ENCODE results near the gene CLCNKA. TPM values are rescaled to one million over a fixed set of nuclear protein-coding genes. Genes with fewer than 3 reads are reported as not detected.

CLCNKA gene
- total and polyA plus RNA-seq, 2 of the 8 experiments (the other 6 are each of a cell fraction or from before 2014, with no cell fraction given) = 0.95 to 2.0 TPM

GRCh38 chr1:16019644-16020277 is 2.1 kb upstream of the CLCNKA start:
- H3K79me1 ChIP-seq (ENCODE audit: low read depth, low read length) = no peaks in the 10 kb centered on the region
- no peak overlapping the region for H3K9ac ChIP-seq (replicated peaks in 1 of 4; ENCODE audit: extremely low read depth in 1 of 4, low read depth in 3 of 4, low read length in 3 of 4)

More at GRCh38 chr1:16019644-16020277, 2.1 kb upstream of the CLCNKA start:
- H3K23me2 ChIP-seq (ENCODE audit: low read depth, low read length) = no peaks in the 10 kb centered on the region
- H3K4ac ChIP-seq (replicated peaks; ENCODE audit: insufficient read length, low read depth, low read length) = no peak overlapping the region
- no peak overlapping the region for H3K14ac ChIP-seq (ENCODE audit: insufficient read length)
- no peak overlapping the region for H3K18ac ChIP-seq (ENCODE audit: extremely low read depth, low read length)
- H3K79me2 ChIP-seq (ENCODE audit: control insufficient read depth in 1 of 2, insufficient read depth in 2 of 2, low read length in 2 of 2) = no peaks in the 10 kb centered on the region
- H3K9me3 ChIP-seq (ENCODE audit: insufficient read depth in 2 of 2, low read depth in 1 of 2, low read length in 1 of 2) = no peaks in the 10 kb centered on the region
- H4K8ac ChIP-seq (ENCODE audit: extremely low read depth, insufficient read depth, low read length) = no peak overlapping the region
- peaks cover 0 to 21% (median 9%) of the 10 kb centered on the region in 4 experiments; a peak in 6 of 7 replicates for H3K4me1 ChIP-seq (replicated peaks in 1 of 4; ENCODE audit: control insufficient read depth in 3 of 4, insufficient read depth in 4 of 4, low read length in 3 of 4)
- H3K56ac ChIP-seq (replicated peaks; ENCODE audit: insufficient read length, low read depth, low read length) = no peak overlapping the region
- ChIA-PET CTCF (ENCODE audit: partially characterized antibody) (interaction anchor here (0.6 to 6.7 kb wide), 6 partner anchors 10 to 601 kb away, joined by 3 to 74 read pairs (median 8); no protein-coding TSS in a partner anchor), POLR2A (ENCODE audit: partially characterized antibody) (no interaction called here)
- H3K23ac ChIP-seq (ENCODE audit: insufficient read length) = no peak overlapping the region
- no peak overlapping the region for H4K5ac ChIP-seq (ENCODE audit: insufficient read length, low read depth, low read length)
- H2BK12ac ChIP-seq (ENCODE audit: low read depth, low read length) = no peak overlapping the region
- H3K36me3 ChIP-seq (ENCODE audit: control insufficient read depth in 2 of 4, insufficient read depth in 4 of 4, low read length in 3 of 4) = no peaks in the 10 kb centered on the region
- no peak overlapping the region for H3K4me2 ChIP-seq (ENCODE audit: insufficient read depth in 1 of 2, low read depth in 2 of 2, low read length in 2 of 2)
- no peak overlapping the region for H2BK20ac ChIP-seq (ENCODE audit: low read length)
- H3K27ac ChIP-seq (ENCODE audit: low read depth, low read length) = no peak overlapping the region
- H3K27me3 ChIP-seq (replicated peaks in 1 of 4; ENCODE audit: control insufficient read depth in 3 of 4, extremely low read depth in 1 of 4, insufficient read depth in 3 of 4, low read length in 3 of 4) = peaks cover 0 to 6% (median 2%) of the 10 kb centered on the region in 4 experiments; a peak in 3 of 7 replicates
- H3K4me3 ChIP-seq (ENCODE audit: extremely low read depth in 1 of 4, insufficient read depth in 2 of 4, low read depth in 3 of 4, low read length in 4 of 4) = no peak overlapping the region
- 85% methylated on average over 3 of the region's 9 CpGs; no CpG with 5 or more reads in 1 of the 2 experiments for WGBS, 2 experiments (ENCODE audit: extremely low coverage in 1 of 2, insufficient coverage in 1 of 2, insufficient read length in 1 of 2, insufficient replicate concordance in 2 of 2, low coverage in 1 of 2, low lambda C conversion rate in 2 of 2, missing lambda C conversion rate in 1 of 2)
- H2BK120ac ChIP-seq (replicated peaks; ENCODE audit: low read depth, low read length) = no peak overlapping the region
- no peak overlapping the region for H2BK5ac ChIP-seq (ENCODE audit: low read depth, low read length)
- FAIRE-seq (no peak), DNase-seq (ENCODE audit: low read depth in 1 of 2, low spot score in 2 of 2) (no peak)
- H2AK5ac ChIP-seq (ENCODE audit: low read depth, low read length) = no peak overlapping the region
- H4K91ac ChIP-seq (replicated peaks; ENCODE audit: insufficient read length, low read length) = no peak overlapping the region
- H2AFZ ChIP-seq (ENCODE audit: low read length) = no peak overlapping the region
- H2BK15ac ChIP-seq (ENCODE audit: low read length) = no peak overlapping the region
- H4K20me1 ChIP-seq (replicated peaks in 1 of 2; ENCODE audit: control insufficient read depth in 1 of 2, insufficient read depth in 2 of 2, low read length in 2 of 2) = no peaks in the 10 kb centered on the region
- TF ChIP-seq RNF2 (IDR thresholded peaks at IDR 0.05; ENCODE audit: borderline replicate concordance, low read depth, low read length, missing control alignments, poor library complexity, severe bottlenecking) (no peak), SIRT6 (IDR thresholded peaks at IDR 0.05; ENCODE audit: low read length) (no peak), EZH2 (IDR thresholded peaks at IDR 0.05; ENCODE audit: low read depth, low read length, severe bottlenecking) (no peak), POLR2AphosphoS5 (IDR thresholded peaks at IDR 0.05; ENCODE audit: low read depth, low read length) (no peak)
